K562 (cell line): ENCODE data around the gene NUP62. TPM values are rescaled to one million over a fixed set of nuclear protein-coding genes. Genes with fewer than 3 reads are reported as not detected.
A peak's percentile ranks its signal among the peaks of the same experiment; 100 is the strongest.
"Not testable (repeated sequence)": the region's sequence is repeated elsewhere in the genome, so short reads cannot be mapped to it uniquely, and the experiment has no call there.

Source experiments
- ATAC-seq: fragments of 200-7000 bp; cut with Tn5 transposase; 3 replicates; pipeline ENCODE4 v1.9.1; 2020; ENCODE audit warnings: moderate library complexity
- BruUV-seq: library from RNA; stranded (reverse); fragments of 400-500 nt; replicated peaks from 2 replicates; lab custom pipeline; 2021; lab: Mats Ljungman, UMichigan
- CTCF ChIA-PET: fragments of 300-600 bp; formaldehyde crosslinking; extraction: SDS; loops from one replicate; lab custom pipeline; 2021; ENCODE audit warnings: low intra/inter-chr PET ratio; lab: Yijun Ruan, JAX
- POLR2A ChIA-PET: fragments of 300-600, 350-650 bp; sonication (Branson Sonifier 250); formaldehyde crosslinking; extraction: SDS; loops from one replicate; lab custom pipeline; 2021; ENCODE audit warnings: antibody characterized with exemption, inconsistent platforms; lab: Yijun Ruan, JAX
- DNase-seq, 4 experiments: peaks; one replicate each; pipeline versions ENCODE4 v3.0.0 to v3.0.0-alpha.2; 2011 to 2018; ENCODE audit warnings: low spot score in 3 of 4, mixed read lengths in 3 of 4; ENCODE audit errors: extremely low read depth in 1 of 4
- FAIRE-seq: peaks from 2 replicates; lab custom pipeline; 2011; peaks lifted over from hg19 to GRCh38; lab: Jason Lieb, UNC
- H2AFZ ChIP-seq: 2 replicates; pipeline ENCODE4 v1.6.0; 2011; ENCODE audit warnings: low read depth, low read length, control low read depth, inconsistent platforms
- H3K27ac ChIP-seq: fragments of 200-600 bp; 3 replicates; pipeline ENCODE4 v1.8.0; 2011; ENCODE audit warnings: low read depth, mild to moderate bottlenecking, control low read depth, inconsistent platforms, low read length, moderate library complexity, mixed read lengths; ENCODE audit errors: extremely low read depth
- H3K27me3 ChIP-seq, 2 experiments: fragments of 300-600 bp in 1 of 2; 2 replicates in 1 of 2; 3 replicates in 1 of 2; pipeline versions ENCODE4 v1.6.0 to v1.8.0; 2011; ENCODE audit warnings: inconsistent platforms in 2 of 2, low read length in 2 of 2, mild to moderate bottlenecking in 1 of 2, mixed read lengths in 1 of 2, moderate library complexity in 1 of 2; ENCODE audit not compliant: control insufficient read depth in 2 of 2, insufficient read depth in 2 of 2
- H3K36me3 ChIP-seq: fragments of 300-600 bp; 3 replicates; pipeline ENCODE4 v1.8.0; 2011; ENCODE audit warnings: mild to moderate bottlenecking, low read length, inconsistent platforms; ENCODE audit not compliant: control insufficient read depth, insufficient read depth
- H3K4me1 ChIP-seq, 2 experiments: fragments of 200-600 bp in 1 of 2; replicated peaks in 1 of 2; 2 replicates in 1 of 2; 3 replicates in 1 of 2; pipeline versions ENCODE4 v1.5.1 to v1.8.0; 2011; ENCODE audit warnings: inconsistent platforms in 2 of 2, low read length in 2 of 2, mild to moderate bottlenecking in 1 of 2, mixed read lengths in 1 of 2, moderate library complexity in 1 of 2; ENCODE audit not compliant: control insufficient read depth in 2 of 2, insufficient read depth in 2 of 2
- H3K4me2 ChIP-seq: 2 replicates; pipeline ENCODE4 v1.6.1; 2011; ENCODE audit warnings: low read length, control low read depth, inconsistent platforms, mixed read lengths; ENCODE audit not compliant: insufficient read depth
- H3K4me3 ChIP-seq: fragments of 200-600 bp; sonication (generic), shearing (Covaris generic); 2 replicates; pipeline ENCODE4 v1.5.1; 2016; ENCODE audit warnings: control low read depth, inconsistent platforms
- H3K79me2 ChIP-seq: fragments of 200-600 bp; 3 replicates; pipeline ENCODE4 v1.8.0; 2011; ENCODE audit warnings: low read length, inconsistent platforms; ENCODE audit not compliant: control insufficient read depth, insufficient read depth
- H3K9ac ChIP-seq, 2 experiments: 2 replicates each; pipeline versions ENCODE4 v1.6.0 to v1.6.1; 2011; ENCODE audit warnings: low read depth in 2 of 2, low read length in 2 of 2, control low read depth in 1 of 2, inconsistent platforms in 1 of 2, mild to moderate bottlenecking in 1 of 2, mixed read lengths in 1 of 2; ENCODE audit not compliant: insufficient read depth in 1 of 2
- H3K9me1 ChIP-seq: one replicate; pipeline ENCODE4 v1.6.0; 2011; ENCODE audit warnings: inconsistent platforms, mild to moderate bottlenecking, low read length, moderate library complexity; ENCODE audit not compliant: control insufficient read depth, insufficient read depth
- H3K9me3 ChIP-seq: replicated peaks from 2 replicates; pipeline ENCODE4 v1.5.1; 2011; ENCODE audit warnings: low read depth, low read length, inconsistent platforms; ENCODE audit not compliant: control insufficient read depth, insufficient read depth
- H4K20me1 ChIP-seq: replicated peaks from 2 replicates; pipeline ENCODE4 v1.6.1; 2011; ENCODE audit warnings: low read length, inconsistent platforms, mixed read lengths; ENCODE audit not compliant: control insufficient read depth, insufficient read depth
- WGBS: fragments of 100-300 bp; shearing (Covaris generic); methylation state at CpG from one replicate; pipeline ENCODE4 v1.1.6; 2016; ENCODE audit warnings: low coverage, mixed read lengths; ENCODE audit not compliant: insufficient coverage; ENCODE audit errors: missing lambda C conversion rate; 5-methylcytosine and 5-hydroxymethylcytosine counted together
- in situ Hi-C: fragments of 300-500 bp; cut with MboI; formaldehyde crosslinking; loops from 4 replicates; pipeline ENCODE4 v1.15.0; 2018; ENCODE audit warnings: inconsistent platforms, mixed read lengths
- intact Hi-C: fragments of 100-400 bp; cut with micrococcal nuclease; formaldehyde crosslinking; loops from 2 replicates; pipeline ENCODE4 v1.14.2; 2022
- polyA plus RNA-seq, 8 experiments: library from polyadenylated mRNA; depleted of rRNA in 4 of 8; stranded (reverse) in 5 of 8; unstranded in 3 of 8; fragments of >200 nt; fragmentation: Nextera tagmentation in 2 of 8; fragmentation: Illumina TruSeq in 1 of 8; extraction: Ambion mirVana in 2 of 8; extraction: Trizol in 1 of 8; gene quantifications; 2 replicates each; pipeline versions ENCODE4 v1.2.1 to v1.2.3, GENCODE V29; 2011 to 2014; ENCODE audit warnings: inconsistent platforms in 1 of 8, missing spikeins in 1 of 8
- total RNA-seq, 7 experiments: library from RNA; depleted of rRNA in 6 of 7; stranded (reverse); fragments of >200 nt in 6 of 7; fragmentation: Illumina TruSeq in 2 of 7; extraction: Trizol in 2 of 7; gene quantifications; 2 replicates each; pipeline versions ENCODE4 v1.2.1 to v1.2.3, GENCODE V29; 2011 to 2021; ENCODE audit warnings: low replicate concordance in 1 of 7

The NUP62 gene
- total and polyA plus RNA-seq, 9 of the 15 experiments (the other 6 are each of a cell fraction or from before 2014, with no cell fraction given), result 16.9 to 109 (median 66.0) TPM

DNA sequence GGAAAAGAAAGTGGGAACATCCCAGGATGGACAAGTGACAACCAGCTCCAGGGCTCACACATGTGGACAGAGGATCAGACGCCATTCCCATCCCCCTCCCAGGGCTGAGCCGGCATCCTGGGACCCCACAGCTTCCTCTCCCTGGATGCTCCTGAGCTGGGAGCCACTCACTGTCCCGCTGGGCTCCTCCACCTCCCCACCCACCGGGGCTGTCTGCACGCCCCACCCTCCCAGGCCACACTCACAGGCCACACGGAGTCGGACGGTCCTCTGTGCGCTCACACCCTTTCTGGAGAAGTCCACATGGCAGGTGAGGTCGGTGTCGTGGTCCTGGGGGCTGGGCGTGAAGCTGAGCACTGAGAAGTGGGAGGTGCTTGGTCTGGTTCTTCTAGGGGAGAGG, 30.6 kb upstream of the NUP62 start:
- DNase-seq, H3K4me3 ChIP-seq, intact Hi-C loops, H3K9me1 ChIP-seq, POLR2A ChIA-PET, H3K9me3 ChIP-seq, H3K4me2 ChIP-seq, H3K9ac ChIP-seq, H4K20me1 ChIP-seq, H3K36me3 ChIP-seq, H2AFZ ChIP-seq, in situ Hi-C loops, H3K79me2 ChIP-seq, BruUV-seq, H3K27me3 ChIP-seq, FAIRE-seq, H3K27ac ChIP-seq, CTCF ChIA-PET: not testable (repeated sequence)
- H3K4me1 ChIP-seq, result peaks cover 6 to 17% of the 10 kb centered on the region in 2 experiments; a peak in 4 of 5 replicates
- no CpG with 5 or more reads among the region's 12 CpGs for WGBS
- peak; percentile 59 for ATAC-seq

DNA sequence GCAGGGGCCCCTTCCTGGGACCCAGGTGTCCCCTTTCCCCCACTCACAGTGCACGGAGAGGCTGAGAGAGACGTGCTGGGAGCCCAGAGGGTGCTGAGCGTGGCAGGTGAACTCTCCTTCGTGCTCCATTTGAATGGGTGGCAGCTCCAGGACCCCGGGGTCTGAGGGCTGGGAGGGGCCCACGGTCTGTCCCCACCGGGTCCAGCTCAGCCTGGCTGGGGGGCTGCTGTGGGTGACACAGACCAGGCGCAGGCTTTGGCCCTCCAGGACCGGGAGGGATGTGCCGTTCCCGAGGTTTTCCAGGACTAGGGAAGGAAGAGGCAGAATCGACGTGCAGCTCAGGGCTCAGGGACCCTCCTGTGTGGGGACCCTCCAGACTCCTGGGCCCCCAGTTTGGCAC, 29.3 kb upstream of the NUP62 start:
- BruUV-seq, intact Hi-C loops, CTCF ChIA-PET: not testable (repeated sequence)

DNA sequence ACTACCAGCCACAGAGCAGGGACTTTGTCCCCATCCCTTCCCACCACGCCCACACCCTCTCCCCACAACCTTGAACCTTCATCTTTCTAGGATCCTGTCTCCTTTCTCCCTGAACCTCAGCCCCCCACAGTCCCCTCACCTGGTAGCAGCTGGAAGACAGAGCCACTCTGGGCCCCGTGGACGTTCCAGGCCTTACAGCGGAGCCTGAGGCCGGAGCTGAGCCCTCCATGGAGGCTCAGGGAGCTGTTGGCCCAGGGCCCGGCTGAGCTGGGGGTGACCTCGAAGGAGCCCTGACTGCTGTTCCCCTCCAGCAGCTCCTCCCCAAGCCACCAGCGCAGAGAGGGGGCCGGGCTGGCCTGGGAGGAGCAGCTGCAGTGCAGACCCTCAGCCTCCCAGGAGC, 28.8 kb upstream of the NUP62 start:
- in situ Hi-C loops, H3K9ac ChIP-seq, H3K9me1 ChIP-seq, H3K4me2 ChIP-seq, H3K27ac ChIP-seq, H3K4me3 ChIP-seq, H4K20me1 ChIP-seq, intact Hi-C loops, DNase-seq, H3K79me2 ChIP-seq, H3K27me3 ChIP-seq, FAIRE-seq, POLR2A ChIA-PET, H3K9me3 ChIP-seq, CTCF ChIA-PET, H3K36me3 ChIP-seq, H2AFZ ChIP-seq, ATAC-seq, BruUV-seq: not testable (repeated sequence)
- WGBS, result 19% methylated on average over 6 of the region's 9 CpGs
- H3K4me1 ChIP-seq, result peaks cover 18 to 22% of the 10 kb centered on the region in 2 experiments; a peak in 4 of 5 replicates

More for the DNA sequence above, 29.3 kb upstream of the NUP62 start:
- in situ Hi-C loops, H3K9ac ChIP-seq, H2AFZ ChIP-seq, H3K27ac ChIP-seq, H3K9me3 ChIP-seq, POLR2A ChIA-PET, H3K4me3 ChIP-seq, H3K27me3 ChIP-seq, H3K9me1 ChIP-seq, DNase-seq, FAIRE-seq, H4K20me1 ChIP-seq, H3K4me2 ChIP-seq, H3K79me2 ChIP-seq, ATAC-seq, H3K36me3 ChIP-seq: not testable (repeated sequence)
- H3K4me1 ChIP-seq, result peaks cover 18 to 22% of the 10 kb centered on the region in 2 experiments; a peak in 4 of 5 replicates
- 9% methylated on average over 9 of the region's 13 CpGs for WGBS
